HepG2 (cell line): Measurements from ENCODE around the gene ZWILCH.

Source experiments
- CBFB ChIP-seq: sonication (generic); formaldehyde crosslinking; IDR thresholded peaks from 2 replicates; pipeline ENCODE4 v1.4.0; 2020; ENCODE audit warnings: missing genetic modification reagents
- DPF2 ChIP-seq: sonication (generic); formaldehyde crosslinking; IDR thresholded peaks from 2 replicates; pipeline ENCODE4 v1.4.0; 2020; ENCODE audit warnings: mild to moderate bottlenecking, low read depth, missing genetic modification reagents, borderline replicate concordance

- TF ChIP-seq CBFB (CRISPR knock-in tag) (no peak), DPF2 (CRISPR knock-in tag) (no peak)
Measured at GRCh38 chr15:66489179-66489791, 15.8 kb upstream of the ZWILCH start.
